HG03460 (cell line): Measurements from ENCODE around the gene NOC2L.

Experiments
- ATAC-seq: cut with Tn5 transposase; IDR thresholded peaks from one replicate; pipeline ENCODE4 v1.9.1; 2021; ENCODE audit not compliant: unreplicated experiment

Gene NOC2L

GRCh38 chr1:958823-959730, at the start of gene NOC2L:
TSS of gene NOC2L (minus strand) at chr1:959256. CDS start at chr1:959240, 16 bp downstream.
- peak; percentile 65 for ATAC-seq

- no peak for ATAC-seq
These were observed 47.5 kb upstream of the NOC2L start for GRCh38 chr1:1006305-1007159.

- no peak for ATAC-seq
These were observed 46.8 kb upstream of the NOC2L start for GRCh38 chr1:1005774-1006304.

GRCh38 chr1:1004780-1005697, 46.0 kb upstream of the NOC2L start:
- no peak for ATAC-seq

- ATAC-seq = no peak
These were observed 45.3 kb upstream of the NOC2L start for GRCh38 chr1:1004420-1004779.

- no peak for ATAC-seq
These were observed 44.8 kb upstream of the NOC2L start for GRCh38 chr1:1003618-1004419.

- no peak for ATAC-seq
These were observed 42.2 kb upstream of the NOC2L start for GRCh38 chr1:1001057-1001783.

GRCh38 chr1:1000357-1001056, 41.5 kb upstream of the NOC2L start:
- ATAC-seq = peak; percentile 9

- ATAC-seq = peak; percentile 37
These were observed 40.8 kb upstream of the NOC2L start, which contains the start of gene HES4 for GRCh38 chr1:999725-1000356. TSS of gene HES4 (minus strand) at chr1:1000097. CDS start at chr1:999973, 124 bp downstream.

GRCh38 chr1:998995-999724, 40.1 kb upstream of the NOC2L start:
- no peak for ATAC-seq

- ATAC-seq = no peak
These were observed 39.6 kb upstream of the NOC2L start for GRCh38 chr1:998745-998994.

GRCh38 chr1:997993-998744, 39.1 kb upstream of the NOC2L start:
- no peak for ATAC-seq

GRCh38 chr1:997713-997992, 38.6 kb upstream of the NOC2L start:
- ATAC-seq = no peak

- ATAC-seq = no peak
These were observed 38.0 kb upstream of the NOC2L start for GRCh38 chr1:996851-997712.

- no peak for ATAC-seq
These were observed 36.9 kb upstream of the NOC2L start for GRCh38 chr1:995665-996633.
